ENCODE data around the gene GPER1. TPM values are rescaled to one million over a fixed set of nuclear protein-coding genes. Genes with fewer than 3 reads are reported as not detected.

Gene GPER1
- total RNA-seq, 1 experiment from 2014 or later = 4.9 TPM

- Histone ChIP-seq H3K27ac (ENCODE audit: low read length) (no peak overlapping the region), H3K4me2 (ENCODE audit: low read length) (no peak overlapping the region), H3K4me3 (ENCODE audit: low read length) (no peak overlapping the region), H3K4me1 (ENCODE audit: insufficient read depth, low read length) (peaks cover 3% of the 10 kb centered on the region; the same call in 1 of the 2 replicates), H3K36me3 (ENCODE audit: low read depth, low read length) (no peaks in the 10 kb centered on the region), H4K20me1 (ENCODE audit: low read length) (no peaks in the 10 kb centered on the region), H3K9me3 (ENCODE audit: low read length) (no peaks in the 10 kb centered on the region), H3K9me2 (replicated peaks; ENCODE audit: low read length) (no peaks in the 10 kb centered on the region), H3K9ac (ENCODE audit: low read length) (no peak overlapping the region), H2AFZ (ENCODE audit: low read length) (no peak overlapping the region), H3K27me3 (ENCODE audit: low read length) (no peaks in the 10 kb centered on the region), H3K79me2 (ENCODE audit: low read length) (no peaks in the 10 kb centered on the region), H3F3A (ENCODE audit: low read length, unreplicated experiment) (no peaks in the 10 kb centered on the region)
- DNase-seq (no peak), ATAC-seq (no peak)
- ChIA-PET POLR2A (ENCODE audit: unreplicated experiment) (no interaction called here), CTCF (no interaction called here)
- intact Hi-C loops (cut with micrococcal nuclease) = no loop called here
- TF ChIP-seq CTCF (conservative IDR thresholded peaks at IDR 0.05; ENCODE audit: low read depth, low read length) (no peak), EZH2 (IDR thresholded peaks at IDR 0.05; ENCODE audit: low read length, unreplicated experiment) (no peak), EZH2phosphoT487 (IDR thresholded peaks at IDR 0.05; ENCODE audit: borderline replicate concordance, low read length) (no peak)
- no TSS peak for BruUV-seq (replicated peaks)
Observed at GRCh38 chr7:1081336-1081735, 6.6 kb upstream of the GPER1 start.

DNA sequence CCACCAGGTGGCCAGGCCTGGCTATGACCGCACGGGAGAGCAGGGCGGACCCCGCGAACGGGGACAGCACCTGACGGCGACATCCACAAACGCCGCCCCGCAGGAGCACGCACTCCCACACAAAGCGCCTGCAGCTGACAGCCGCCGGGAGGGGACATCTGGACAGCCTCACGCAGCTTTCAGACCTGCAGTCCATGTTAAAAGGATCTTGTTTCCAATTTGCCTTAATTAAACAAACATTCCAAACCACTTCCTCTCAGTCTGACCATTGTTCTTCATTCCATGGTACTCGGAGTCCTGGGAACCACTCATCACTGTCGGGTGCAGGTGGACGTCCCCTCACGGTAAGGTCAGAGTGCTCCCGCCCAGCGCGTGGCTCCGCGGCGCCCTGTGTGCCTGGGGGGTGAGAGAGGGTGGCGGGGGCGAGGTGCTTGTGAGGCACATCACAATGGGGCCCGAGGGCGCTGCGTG, 5.9 kb upstream of the GPER1 start:
- ChIA-PET CTCF (no interaction called here), POLR2A (ENCODE audit: unreplicated experiment) (no interaction called here)
- Histone ChIP-seq H2AFZ (ENCODE audit: low read length) (no peak overlapping the region), H3K9ac (ENCODE audit: low read length) (no peak overlapping the region), H3K36me3 (ENCODE audit: low read depth, low read length) (no peaks in the 10 kb centered on the region), H3K9me2 (replicated peaks; ENCODE audit: low read length) (no peaks in the 10 kb centered on the region), H3K4me2 (ENCODE audit: low read length) (no peak overlapping the region), H3K27ac (ENCODE audit: low read length) (no peak overlapping the region), H4K20me1 (ENCODE audit: low read length) (no peaks in the 10 kb centered on the region), H3K4me1 (ENCODE audit: insufficient read depth, low read length) (peaks cover 8% of the 10 kb centered on the region; the same call in 1 of the 2 replicates), H3K79me2 (ENCODE audit: low read length) (no peaks in the 10 kb centered on the region), H3F3A (ENCODE audit: low read length, unreplicated experiment) (no peaks in the 10 kb centered on the region), H3K4me3 (ENCODE audit: low read length) (no peak overlapping the region), H3K27me3 (ENCODE audit: low read length) (no peaks in the 10 kb centered on the region), H3K9me3 (ENCODE audit: low read length) (no peaks in the 10 kb centered on the region)
- ATAC-seq = peak; percentile 24
- no peak for TF ChIP-seq EZH2 (IDR thresholded peaks at IDR 0.05; ENCODE audit: low read length, unreplicated experiment)
- BruUV-seq (replicated peaks) = no TSS peak
- intact Hi-C loops (cut with micrococcal nuclease) = no loop called here
- DNase-seq = no peak

DNA sequence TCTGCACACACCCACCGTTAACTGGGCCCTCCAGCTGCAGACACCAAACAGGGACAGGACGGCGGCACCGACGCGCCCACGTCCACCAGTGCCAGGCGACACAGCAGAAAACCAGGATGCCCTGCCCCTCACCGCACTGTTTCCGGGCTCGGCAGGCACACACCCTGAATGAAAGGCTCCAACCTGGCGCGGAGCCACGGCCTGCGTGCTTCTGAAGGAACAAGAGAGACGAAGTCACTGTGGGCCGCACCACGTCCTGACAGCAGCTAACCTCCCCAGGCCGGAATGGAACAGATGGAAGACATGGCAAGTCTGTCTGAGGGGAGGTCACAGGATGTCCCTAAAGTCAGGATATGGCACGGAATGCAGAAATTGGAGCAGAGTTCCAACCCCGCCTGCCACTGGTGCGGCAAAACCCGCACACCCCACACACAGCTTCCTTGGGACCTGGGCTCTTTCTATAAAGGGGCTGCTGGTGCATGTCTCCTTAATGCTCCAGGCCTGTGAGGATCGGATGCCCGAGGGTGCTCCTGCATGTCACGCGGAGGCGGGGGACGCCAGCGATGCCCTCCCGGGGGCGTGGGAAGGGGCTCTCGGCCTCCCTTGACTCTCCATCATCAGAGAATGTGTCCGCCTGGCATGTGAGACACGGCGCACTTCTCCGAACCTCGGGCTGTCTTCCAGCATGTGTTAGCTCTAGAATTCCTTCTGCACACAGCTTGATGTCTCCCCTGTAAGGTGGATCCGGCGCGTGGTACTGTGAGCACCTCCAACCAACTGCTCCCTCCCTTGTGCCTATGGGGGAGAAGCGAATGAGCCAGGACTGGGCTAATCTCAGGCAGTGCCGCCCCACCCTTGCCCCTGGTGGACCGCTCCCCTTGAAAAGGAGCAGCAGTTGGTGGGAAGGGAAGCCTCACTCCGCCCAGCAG, 3.9 kb upstream of the GPER1 start:
- Histone ChIP-seq H3K4me1 (ENCODE audit: insufficient read depth, low read length) (peaks cover 28% of the 10 kb centered on the region), H3K9ac (ENCODE audit: low read length) (no peak overlapping the region), H4K20me1 (ENCODE audit: low read length) (no peaks in the 10 kb centered on the region), H3K27ac (ENCODE audit: low read length) (no peak overlapping the region), H3F3A (ENCODE audit: low read length, unreplicated experiment) (no peaks in the 10 kb centered on the region), H3K4me3 (ENCODE audit: low read length) (no peak overlapping the region), H3K9me2 (replicated peaks; ENCODE audit: low read length) (no peaks in the 10 kb centered on the region), H2AFZ (ENCODE audit: low read length) (no peak overlapping the region), H3K27me3 (ENCODE audit: low read length) (no peaks in the 10 kb centered on the region), H3K36me3 (ENCODE audit: low read depth, low read length) (no peaks in the 10 kb centered on the region), H3K4me2 (ENCODE audit: low read length) (no peak overlapping the region), H3K79me2 (ENCODE audit: low read length) (peaks cover 5% of the 10 kb centered on the region), H3K9me3 (ENCODE audit: low read length) (no peaks in the 10 kb centered on the region)
- intact Hi-C loops (cut with micrococcal nuclease) = no loop called here
- no peak for ATAC-seq
- no peak for DNase-seq
- no TSS peak for BruUV-seq (replicated peaks)
- CTCF ChIA-PET = no interaction called here
- TF ChIP-seq EZH2 (IDR thresholded peaks at IDR 0.05; ENCODE audit: low read length, unreplicated experiment) (no peak), EZH2phosphoT487 (IDR thresholded peaks at IDR 0.05; ENCODE audit: borderline replicate concordance, low read length) (no peak), CTCF (conservative IDR thresholded peaks at IDR 0.05; ENCODE audit: low read depth, low read length) (no peak)
- POLR2A ChIA-PET (ENCODE audit: unreplicated experiment) = no interaction called here

Measured in PC-3 (cell line).